ENCODE data around the gene GXYLT2.
A peak's percentile ranks its signal among the peaks of the same experiment; 100 is the strongest.

The GXYLT2 gene

GRCh38 chr3:72888546-72889309, 882 bp downstream of the GXYLT2 start:
- peak; percentile 2 for DNase-seq (ENCODE audit: low read depth)
- no peak overlapping the region for H3K4me3 ChIP-seq (ENCODE audit: low read depth, low read length)
- TF ChIP-seq, protein P1, sequence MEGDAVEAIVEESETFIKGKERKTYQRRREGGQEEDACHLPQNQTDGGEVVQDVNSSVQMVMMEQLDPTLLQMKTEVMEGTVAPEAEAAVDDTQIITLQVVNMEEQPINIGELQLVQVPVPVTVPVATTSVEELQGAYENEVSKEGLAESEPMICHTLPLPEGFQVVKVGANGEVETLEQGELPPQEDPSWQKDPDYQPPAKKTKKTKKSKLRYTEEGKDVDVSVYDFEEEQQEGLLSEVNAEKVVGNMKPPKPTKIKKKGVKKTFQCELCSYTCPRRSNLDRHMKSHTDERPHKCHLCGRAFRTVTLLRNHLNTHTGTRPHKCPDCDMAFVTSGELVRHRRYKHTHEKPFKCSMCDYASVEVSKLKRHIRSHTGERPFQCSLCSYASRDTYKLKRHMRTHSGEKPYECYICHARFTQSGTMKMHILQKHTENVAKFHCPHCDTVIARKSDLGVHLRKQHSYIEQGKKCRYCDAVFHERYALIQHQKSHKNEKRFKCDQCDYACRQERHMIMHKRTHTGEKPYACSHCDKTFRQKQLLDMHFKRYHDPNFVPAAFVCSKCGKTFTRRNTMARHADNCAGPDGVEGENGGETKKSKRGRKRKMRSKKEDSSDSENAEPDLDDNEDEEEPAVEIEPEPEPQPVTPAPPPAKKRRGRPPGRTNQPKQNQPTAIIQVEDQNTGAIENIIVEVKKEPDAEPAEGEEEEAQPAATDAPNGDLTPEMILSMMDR (IDR thresholded peaks at IDR 0.05; ENCODE audit: insufficient read depth, low read depth, low read length, missing control alignments), result no peak

GRCh38 chr3:72889310-72890165, 1.7 kb downstream of the GXYLT2 start:
- TF ChIP-seq, protein P1 (IDR thresholded peaks at IDR 0.05; ENCODE audit: insufficient read depth, low read depth, low read length, missing control alignments), result no peak
- no peak for DNase-seq (ENCODE audit: low read depth)
- H3K4me3 ChIP-seq (ENCODE audit: low read depth, low read length), result no peak overlapping the region

GRCh38 chr3:72890166-72890925, 2.5 kb downstream of the GXYLT2 start:
- H3K4me3 ChIP-seq (ENCODE audit: low read depth, low read length), result no peak overlapping the region
- TF ChIP-seq, protein P1 (IDR thresholded peaks at IDR 0.05; ENCODE audit: insufficient read depth, low read depth, low read length, missing control alignments), result no peak

DNA sequence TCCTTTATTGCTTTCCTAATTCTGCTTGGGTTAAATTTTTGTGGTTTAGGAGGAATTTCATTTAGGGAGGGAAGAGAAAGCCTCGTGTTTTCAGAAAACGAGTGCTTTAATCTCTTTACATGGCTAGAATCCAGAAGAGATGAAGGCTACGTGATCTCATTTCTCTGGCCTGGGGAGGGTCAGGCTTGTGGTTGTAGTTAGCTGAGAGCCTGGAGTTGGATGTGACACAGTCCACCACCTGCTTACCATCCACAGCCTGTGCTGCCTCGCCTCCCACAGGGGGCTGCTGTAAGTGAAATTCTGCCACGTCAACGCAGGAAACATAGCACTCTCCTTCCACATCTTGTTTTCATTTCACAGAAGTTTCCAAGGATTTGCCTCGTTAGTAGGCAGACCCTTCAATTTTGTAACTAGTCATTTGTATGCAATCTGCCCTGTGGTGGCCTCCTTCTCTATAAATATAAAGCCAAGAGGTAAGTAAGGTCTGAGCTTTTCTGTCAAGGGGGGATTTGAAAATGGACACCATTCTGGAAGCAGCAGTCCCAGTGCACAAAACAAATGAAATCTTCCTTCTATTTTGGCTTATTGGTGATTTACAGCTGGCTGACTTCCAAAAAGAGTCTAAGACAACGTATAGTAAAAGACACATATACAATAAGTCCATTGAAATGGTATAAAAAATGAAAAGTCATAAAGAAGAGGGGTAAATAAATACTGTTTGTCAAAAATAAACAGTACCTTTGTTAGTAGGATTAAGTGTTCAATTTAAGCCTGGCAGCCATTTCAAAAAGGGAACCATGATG, 3.4 kb downstream of the GXYLT2 start:
- TF ChIP-seq, protein P1 (IDR thresholded peaks at IDR 0.05; ENCODE audit: insufficient read depth, low read depth, low read length, missing control alignments), result no peak
- no peak for DNase-seq (ENCODE audit: low read depth)
- H3K4me3 ChIP-seq (ENCODE audit: low read depth, low read length), result no peak overlapping the region

More at GRCh38 chr3:72890166-72890925, 2.5 kb downstream of the GXYLT2 start:
- DNase-seq (ENCODE audit: low read depth), result no peak

- no peak for DNase-seq (ENCODE audit: low read depth)
- TF ChIP-seq, protein P1 (IDR thresholded peaks at IDR 0.05; ENCODE audit: insufficient read depth, low read depth, low read length, missing control alignments), result no peak
- H3K4me3 ChIP-seq (ENCODE audit: low read depth, low read length), result no peak overlapping the region
These were observed 4.4 kb downstream of the GXYLT2 start for GRCh38 chr3:72892081-72892775.
